ENCODE results near the gene SLC2A6.

DNA sequence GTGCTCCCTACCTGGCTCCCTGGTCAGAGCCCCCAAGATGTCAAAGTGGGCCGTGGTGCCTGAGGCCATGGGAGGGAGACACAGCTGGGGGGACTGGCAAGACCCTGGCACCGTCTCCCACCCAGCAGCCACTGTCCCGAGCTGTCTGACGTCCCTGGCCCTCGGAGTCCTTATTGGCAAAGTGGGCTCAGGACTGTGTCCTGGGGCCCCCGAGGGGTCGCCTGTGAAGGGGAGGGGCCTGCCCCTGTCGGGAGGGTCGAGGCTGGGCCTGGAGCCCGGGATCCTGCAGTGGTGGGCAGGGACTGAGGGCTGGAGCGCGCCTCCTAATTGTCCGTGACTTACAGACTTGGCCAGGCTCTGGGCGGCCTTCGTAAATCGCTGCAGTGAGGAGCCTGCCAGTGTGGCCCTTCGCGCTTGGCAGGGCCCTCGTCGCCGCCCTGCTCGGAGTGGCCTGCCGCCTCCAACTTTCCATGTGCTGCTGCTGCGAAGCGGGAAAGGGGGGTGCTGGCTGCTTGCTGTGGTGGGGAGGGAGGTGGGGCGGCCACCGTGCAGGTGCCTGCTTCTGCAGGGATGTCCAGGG, 32.1 kb upstream of the SLC2A6 start:
- TF ChIP-seq, protein P1, sequence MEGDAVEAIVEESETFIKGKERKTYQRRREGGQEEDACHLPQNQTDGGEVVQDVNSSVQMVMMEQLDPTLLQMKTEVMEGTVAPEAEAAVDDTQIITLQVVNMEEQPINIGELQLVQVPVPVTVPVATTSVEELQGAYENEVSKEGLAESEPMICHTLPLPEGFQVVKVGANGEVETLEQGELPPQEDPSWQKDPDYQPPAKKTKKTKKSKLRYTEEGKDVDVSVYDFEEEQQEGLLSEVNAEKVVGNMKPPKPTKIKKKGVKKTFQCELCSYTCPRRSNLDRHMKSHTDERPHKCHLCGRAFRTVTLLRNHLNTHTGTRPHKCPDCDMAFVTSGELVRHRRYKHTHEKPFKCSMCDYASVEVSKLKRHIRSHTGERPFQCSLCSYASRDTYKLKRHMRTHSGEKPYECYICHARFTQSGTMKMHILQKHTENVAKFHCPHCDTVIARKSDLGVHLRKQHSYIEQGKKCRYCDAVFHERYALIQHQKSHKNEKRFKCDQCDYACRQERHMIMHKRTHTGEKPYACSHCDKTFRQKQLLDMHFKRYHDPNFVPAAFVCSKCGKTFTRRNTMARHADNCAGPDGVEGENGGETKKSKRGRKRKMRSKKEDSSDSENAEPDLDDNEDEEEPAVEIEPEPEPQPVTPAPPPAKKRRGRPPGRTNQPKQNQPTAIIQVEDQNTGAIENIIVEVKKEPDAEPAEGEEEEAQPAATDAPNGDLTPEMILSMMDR (IDR thresholded peaks at IDR 0.05): no peak
- no peak for TF ChIP-seq POLR2A (IDR thresholded peaks at IDR 0.05)
